Neural progenitor cell (in vitro differentiated cells): ENCODE measurements around the gene ARL2. TPM values are rescaled to one million over a fixed set of nuclear protein-coding genes. Genes with fewer than 3 reads are reported as not detected.

Experiments used
- DNase-seq: peaks from one replicate; pipeline ENCODE4 v3.0.0-alpha.2; 2016; ENCODE audit warnings: low spot score
- H2AFZ ChIP-seq: fragments of 200-600 bp; sonication (generic); replicated peaks from 2 replicates; pipeline ENCODE4 v1.6.1; 2016; ENCODE audit warnings: antibody characterized with exemption
- H3F3A ChIP-seq: fragments of 200-600 bp; sonication (generic); 2 replicates; pipeline ENCODE4 v1.6.1; 2016; ENCODE audit warnings: antibody characterized with exemption, low read depth
- H3K27ac ChIP-seq: fragments of 200-600 bp; sonication (generic); 2 replicates; pipeline ENCODE4 v1.5.1; 2016; ENCODE audit warnings: mild to moderate bottlenecking
- H3K27me3 ChIP-seq: fragments of 200-600 bp; sonication (generic); 2 replicates; pipeline ENCODE4 v1.6.1; 2016; ENCODE audit warnings: mild to moderate bottlenecking, moderate library complexity
- H3K36me3 ChIP-seq: fragments of 200-600 bp; sonication (generic); 2 replicates; pipeline ENCODE4 v1.5.1; 2016
- H3K4me1 ChIP-seq: fragments of 200-600 bp; sonication (generic); 2 replicates; pipeline ENCODE4 v1.6.1; 2016; ENCODE audit warnings: mixed run types
- H3K4me2 ChIP-seq: fragments of 200-600 bp; sonication (generic); 2 replicates; pipeline ENCODE4 v1.6.1; 2016
- H3K4me3 ChIP-seq: fragments of 200-600 bp; sonication (generic); 2 replicates; pipeline ENCODE4 v1.5.1; 2016
- H3K79me2 ChIP-seq: fragments of 200-600 bp; sonication (generic); 2 replicates; pipeline ENCODE4 v1.6.1; 2016; ENCODE audit warnings: low read depth
- H3K9ac ChIP-seq: fragments of 200-600 bp; sonication (generic); 2 replicates; pipeline ENCODE4 v1.6.1; 2016
- H3K9me3 ChIP-seq: fragments of 200-600 bp; sonication (generic); 2 replicates; pipeline ENCODE4 v1.5.1; 2016; ENCODE audit warnings: low read depth
- H4K20me1 ChIP-seq: fragments of 200-600 bp; sonication (generic); 2 replicates; pipeline ENCODE4 v1.6.1; 2016; ENCODE audit warnings: low read depth
- H3K27ac Mint-ChIP-seq: 3 replicates; pipeline ENCODE4 v1.8.0; 2021; ENCODE audit warnings: mixed read lengths
- H3K27me3 Mint-ChIP-seq: 2 replicates; pipeline ENCODE4 v1.8.0; 2022; ENCODE audit warnings: low read depth, mild to moderate bottlenecking, inconsistent platforms, moderate library complexity, mixed read lengths; ENCODE audit not compliant: insufficient read depth
- H3K36me3 Mint-ChIP-seq: 3 replicates; pipeline ENCODE4 v1.8.0; 2021; ENCODE audit warnings: mixed read lengths
- H3K4me1 Mint-ChIP-seq: 3 replicates; pipeline ENCODE4 v1.8.0; 2021; ENCODE audit warnings: mixed read lengths
- H3K4me3 Mint-ChIP-seq: 3 replicates; pipeline ENCODE4 v1.8.0; 2021; ENCODE audit warnings: mild to moderate bottlenecking, moderate library complexity, mixed read lengths
- H3K9me3 Mint-ChIP-seq: 3 replicates; pipeline ENCODE4 v1.8.0; 2020; ENCODE audit warnings: mixed read lengths
- EZH2 ChIP-seq: fragments of 200-600 bp; sonication (generic); IDR thresholded peaks from 2 replicates; pipeline ENCODE4 v1.6.1; 2017; ENCODE audit warnings: antibody characterized with exemption, mild to moderate bottlenecking, moderate library complexity
- EZH2phosphoT487 ChIP-seq: fragments of 200-600 bp; sonication (generic); IDR thresholded peaks from 2 replicates; pipeline ENCODE4 v1.6.1; 2017; ENCODE audit warnings: antibody characterized with exemption
- total RNA-seq: library from RNA; depleted of rRNA; stranded (reverse); fragments of >200 nt; gene quantifications from 2 replicates; pipeline ENCODE4 v1.2.3, GENCODE V29; 2015; ENCODE audit warnings: low replicate concordance
- TF ChIP-seq, protein P1 (sequence below): fragments of 200-600 bp; sonication (generic); IDR thresholded peaks from 2 replicates; pipeline ENCODE4 v1.5.1; 2017; ENCODE audit warnings: antibody characterized with exemption, mild to moderate bottlenecking

ARL2 gene
- total RNA-seq, 1 donor from 2014 or later, result 171 TPM

GRCh38 chr11:65045061-65045460 is 31.1 kb downstream of the ARL2 start:
- H3K36me3 Mint-ChIP-seq, result peaks cover 7% of the 10 kb centered on the region
- H3K27me3 Mint-ChIP-seq, result peaks cover 14% of the 10 kb centered on the region

GRCh38 chr11:65045728-65046127 is 31.8 kb downstream of the ARL2 start:
- Mint-ChIP-seq H3K36me3 (peaks cover 7% of the 10 kb centered on the region), H3K9me3 (no peaks in the 10 kb centered on the region), H3K4me3 (no peak overlapping the region), H3K4me1 (peaks cover 6% of the 10 kb centered on the region), H3K27me3 (peaks cover 12% of the 10 kb centered on the region), H3K27ac (no peak overlapping the region)
- no peak overlapping the region for H3K27ac ChIP-seq
- no peaks in the 10 kb centered on the region for H3K9me3 ChIP-seq
- H3K4me2 ChIP-seq, result no peak overlapping the region
- DNase-seq, result no peak
- H3K79me2 ChIP-seq, result peaks cover 15% of the 10 kb centered on the region
- H2AFZ ChIP-seq, result no peak overlapping the region
- no peaks in the 10 kb centered on the region for H3K36me3 ChIP-seq
- TF ChIP-seq, protein P1, sequence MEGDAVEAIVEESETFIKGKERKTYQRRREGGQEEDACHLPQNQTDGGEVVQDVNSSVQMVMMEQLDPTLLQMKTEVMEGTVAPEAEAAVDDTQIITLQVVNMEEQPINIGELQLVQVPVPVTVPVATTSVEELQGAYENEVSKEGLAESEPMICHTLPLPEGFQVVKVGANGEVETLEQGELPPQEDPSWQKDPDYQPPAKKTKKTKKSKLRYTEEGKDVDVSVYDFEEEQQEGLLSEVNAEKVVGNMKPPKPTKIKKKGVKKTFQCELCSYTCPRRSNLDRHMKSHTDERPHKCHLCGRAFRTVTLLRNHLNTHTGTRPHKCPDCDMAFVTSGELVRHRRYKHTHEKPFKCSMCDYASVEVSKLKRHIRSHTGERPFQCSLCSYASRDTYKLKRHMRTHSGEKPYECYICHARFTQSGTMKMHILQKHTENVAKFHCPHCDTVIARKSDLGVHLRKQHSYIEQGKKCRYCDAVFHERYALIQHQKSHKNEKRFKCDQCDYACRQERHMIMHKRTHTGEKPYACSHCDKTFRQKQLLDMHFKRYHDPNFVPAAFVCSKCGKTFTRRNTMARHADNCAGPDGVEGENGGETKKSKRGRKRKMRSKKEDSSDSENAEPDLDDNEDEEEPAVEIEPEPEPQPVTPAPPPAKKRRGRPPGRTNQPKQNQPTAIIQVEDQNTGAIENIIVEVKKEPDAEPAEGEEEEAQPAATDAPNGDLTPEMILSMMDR, result no peak
- TF ChIP-seq EZH2 (no peak), EZH2phosphoT487 (no peak)
- no peaks in the 10 kb centered on the region for H3F3A ChIP-seq
- no peaks in the 10 kb centered on the region for H3K4me1 ChIP-seq
- H3K9ac ChIP-seq, result no peak overlapping the region
- H3K27me3 ChIP-seq, result no peaks in the 10 kb centered on the region
- no peak overlapping the region for H3K4me3 ChIP-seq
- peaks cover 17% of the 10 kb centered on the region for H4K20me1 ChIP-seq

More at GRCh38 chr11:65045061-65045460, 31.1 kb downstream of the ARL2 start:
- Histone ChIP-seq H3K27ac (no peak overlapping the region), H3K4me3 (no peak overlapping the region), H3K4me2 (no peak overlapping the region), H4K20me1 (peaks cover 17% of the 10 kb centered on the region), H3K36me3 (no peaks in the 10 kb centered on the region), H3K79me2 (peaks cover 15% of the 10 kb centered on the region), H3K27me3 (no peaks in the 10 kb centered on the region), H3F3A (peaks cover 6% of the 10 kb centered on the region), H2AFZ (no peak overlapping the region), H3K9me3 (no peaks in the 10 kb centered on the region), H3K9ac (no peak overlapping the region), H3K4me1 (no peaks in the 10 kb centered on the region)
- H3K27ac Mint-ChIP-seq, result no peak overlapping the region
- TF ChIP-seq EZH2 (no peak), EZH2phosphoT487 (no peak)
- TF ChIP-seq, protein P1, result no peak
- no peaks in the 10 kb centered on the region for H3K9me3 Mint-ChIP-seq
- DNase-seq, result no peak
- H3K4me1 Mint-ChIP-seq, result peaks cover 9% of the 10 kb centered on the region
- no peak overlapping the region for H3K4me3 Mint-ChIP-seq

DNA sequence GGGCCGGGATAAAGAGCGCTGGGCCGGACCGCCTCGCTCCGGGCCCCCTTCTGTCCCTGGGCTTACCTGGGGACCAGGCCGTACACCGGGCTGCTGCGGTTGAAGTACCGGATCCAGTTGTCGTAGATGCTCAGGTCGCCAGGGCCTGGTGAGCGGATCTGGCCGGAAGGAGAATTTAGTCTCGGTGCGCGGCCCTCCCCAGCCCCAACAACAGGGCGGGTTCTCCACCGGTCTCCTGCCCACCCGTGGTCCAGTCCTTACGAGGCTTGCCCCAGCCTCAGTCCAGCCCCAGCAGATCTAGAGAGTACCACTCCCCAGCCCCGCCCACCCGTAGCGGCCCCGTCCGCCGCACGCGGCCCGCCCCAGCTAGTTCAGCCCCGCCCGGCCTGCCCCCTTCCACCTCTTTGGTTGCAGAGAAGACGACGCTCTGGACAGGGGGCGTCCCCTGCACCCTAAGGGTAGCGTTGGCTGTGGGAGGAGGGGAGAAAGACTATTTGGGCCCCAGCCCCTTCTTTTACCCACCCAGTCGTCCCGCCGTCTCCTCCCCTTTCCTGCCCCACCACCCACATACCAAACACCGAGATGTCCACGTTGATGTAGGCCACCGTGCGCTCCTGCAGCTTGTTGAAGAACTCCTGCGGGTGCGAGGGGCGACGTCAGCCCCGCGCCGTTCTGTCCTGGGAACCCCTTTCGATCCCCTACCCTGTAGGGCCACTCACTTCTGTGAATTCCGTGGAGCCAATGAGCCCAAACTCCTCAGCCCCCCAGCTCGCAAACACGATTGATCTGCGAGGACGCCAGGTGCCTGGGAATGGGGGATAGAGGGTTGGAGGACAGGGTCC is 33.8 kb downstream of the ARL2 start:
- Histone ChIP-seq H3K79me2 (peaks cover 2% of the 10 kb centered on the region), H3K4me2 (no peak overlapping the region), H3K4me3 (no peak overlapping the region), H3K36me3 (no peaks in the 10 kb centered on the region), H3K9me3 (no peaks in the 10 kb centered on the region), H3F3A (no peaks in the 10 kb centered on the region), H2AFZ (no peak overlapping the region), H3K4me1 (no peaks in the 10 kb centered on the region), H3K9ac (no peak overlapping the region), H4K20me1 (peaks cover 6% of the 10 kb centered on the region), H3K27ac (no peak overlapping the region), H3K27me3 (no peaks in the 10 kb centered on the region)
- H3K27ac Mint-ChIP-seq, result no peak overlapping the region
- peaks cover 12% of the 10 kb centered on the region for H3K27me3 Mint-ChIP-seq
- H3K36me3 Mint-ChIP-seq, result peaks cover 7% of the 10 kb centered on the region
- TF ChIP-seq EZH2phosphoT487 (no peak), EZH2 (no peak)
- TF ChIP-seq, protein P1, result no peak
- no peak for DNase-seq
- no peaks in the 10 kb centered on the region for H3K4me1 Mint-ChIP-seq
- H3K4me3 Mint-ChIP-seq, result no peak overlapping the region
- no peaks in the 10 kb centered on the region for H3K9me3 Mint-ChIP-seq
